ENCODE data around the gene CLOCK. TPM values are rescaled to one million over a fixed set of nuclear protein-coding genes. Genes with fewer than 3 reads are reported as not detected.
A peak's percentile ranks its signal among the peaks of the same experiment; 100 is the strongest.

The CLOCK gene
- total and polyA plus RNA-seq, 10 of the 15 experiments (the other 5 are each of a cell fraction or from before 2014, with no cell fraction given): 2.8 to 11.7 (median 10.4) TPM

DNA sequence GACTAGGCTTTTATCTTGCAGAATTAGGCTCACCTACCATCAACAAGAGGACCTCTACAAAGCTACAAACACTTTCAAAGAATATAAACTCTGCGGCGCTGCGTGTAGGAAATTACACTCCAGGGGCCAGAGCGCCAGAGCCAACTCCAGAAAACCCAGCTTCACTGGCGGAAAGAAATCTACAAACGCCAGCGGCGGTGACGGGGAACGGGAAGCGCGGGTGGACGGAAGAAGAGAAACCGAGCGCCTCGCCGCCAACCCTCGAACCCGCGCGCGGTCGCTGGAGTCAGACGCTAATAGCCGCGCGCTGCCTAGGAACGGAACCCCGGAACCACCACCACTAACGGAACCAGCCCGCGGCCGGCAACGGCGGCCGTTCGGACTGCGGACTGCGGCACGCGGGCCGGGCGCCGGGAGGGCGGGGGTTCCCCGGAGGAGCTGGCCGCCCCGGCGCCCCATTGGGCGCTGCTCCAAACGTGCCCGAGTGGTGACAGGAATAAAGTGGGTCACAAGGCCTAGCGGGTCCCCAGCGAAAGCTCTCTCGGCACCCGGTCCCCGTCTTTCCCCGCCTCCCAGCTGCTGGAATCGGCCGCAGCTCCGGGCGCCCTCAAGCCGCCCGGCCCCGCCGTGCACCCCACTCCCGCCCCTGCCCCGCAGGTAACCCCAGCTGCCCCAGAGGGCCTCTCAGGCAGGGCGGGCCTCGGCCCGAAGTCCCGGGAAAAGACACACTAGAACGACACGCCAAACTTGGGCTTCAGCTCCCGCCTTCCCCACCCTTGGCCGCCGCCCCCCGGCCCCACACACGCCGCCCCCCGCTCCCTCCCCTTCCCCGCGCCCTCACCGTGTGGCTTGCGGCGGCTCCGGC lies 836 bp downstream of the CLOCK start (continued):
- TF ChIP-seq, protein P1, sequence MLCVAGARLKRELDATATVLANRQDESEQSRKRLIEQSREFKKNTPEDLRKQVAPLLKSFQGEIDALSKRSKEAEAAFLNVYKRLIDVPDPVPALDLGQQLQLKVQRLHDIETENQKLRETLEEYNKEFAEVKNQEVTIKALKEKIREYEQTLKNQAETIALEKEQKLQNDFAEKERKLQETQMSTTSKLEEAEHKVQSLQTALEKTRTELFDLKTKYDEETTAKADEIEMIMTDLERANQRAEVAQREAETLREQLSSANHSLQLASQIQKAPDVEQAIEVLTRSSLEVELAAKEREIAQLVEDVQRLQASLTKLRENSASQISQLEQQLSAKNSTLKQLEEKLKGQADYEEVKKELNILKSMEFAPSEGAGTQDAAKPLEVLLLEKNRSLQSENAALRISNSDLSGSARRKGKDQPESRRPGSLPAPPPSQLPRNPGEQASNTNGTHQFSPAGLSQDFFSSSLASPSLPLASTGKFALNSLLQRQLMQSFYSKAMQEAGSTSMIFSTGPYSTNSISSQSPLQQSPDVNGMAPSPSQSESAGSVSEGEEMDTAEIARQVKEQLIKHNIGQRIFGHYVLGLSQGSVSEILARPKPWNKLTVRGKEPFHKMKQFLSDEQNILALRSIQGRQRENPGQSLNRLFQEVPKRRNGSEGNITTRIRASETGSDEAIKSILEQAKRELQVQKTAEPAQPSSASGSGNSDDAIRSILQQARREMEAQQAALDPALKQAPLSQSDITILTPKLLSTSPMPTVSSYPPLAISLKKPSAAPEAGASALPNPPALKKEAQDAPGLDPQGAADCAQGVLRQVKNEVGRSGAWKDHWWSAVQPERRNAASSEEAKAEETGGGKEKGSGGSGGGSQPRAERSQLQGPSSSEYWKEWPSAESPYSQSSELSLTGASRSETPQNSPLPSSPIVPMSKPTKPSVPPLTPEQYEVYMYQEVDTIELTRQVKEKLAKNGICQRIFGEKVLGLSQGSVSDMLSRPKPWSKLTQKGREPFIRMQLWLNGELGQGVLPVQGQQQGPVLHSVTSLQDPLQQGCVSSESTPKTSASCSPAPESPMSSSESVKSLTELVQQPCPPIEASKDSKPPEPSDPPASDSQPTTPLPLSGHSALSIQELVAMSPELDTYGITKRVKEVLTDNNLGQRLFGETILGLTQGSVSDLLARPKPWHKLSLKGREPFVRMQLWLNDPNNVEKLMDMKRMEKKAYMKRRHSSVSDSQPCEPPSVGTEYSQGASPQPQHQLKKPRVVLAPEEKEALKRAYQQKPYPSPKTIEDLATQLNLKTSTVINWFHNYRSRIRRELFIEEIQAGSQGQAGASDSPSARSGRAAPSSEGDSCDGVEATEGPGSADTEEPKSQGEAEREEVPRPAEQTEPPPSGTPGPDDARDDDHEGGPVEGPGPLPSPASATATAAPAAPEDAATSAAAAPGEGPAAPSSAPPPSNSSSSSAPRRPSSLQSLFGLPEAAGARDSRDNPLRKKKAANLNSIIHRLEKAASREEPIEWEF (IDR thresholded peaks at IDR 0.05; ENCODE audit: insufficient replicate concordance, low read depth, low read length): no peak
- TF ChIP-seq SPI1 (IDR thresholded peaks at IDR 0.05; ENCODE audit: borderline replicate concordance, insufficient read depth, low read depth, low read length) (no peak), EP300 (IDR thresholded peaks at IDR 0.05; ENCODE audit: borderline replicate concordance in 1 of 2, control insufficient read depth in 1 of 2, low read depth in 2 of 2, low read length in 2 of 2) (no peak; a peak in 1 of 4 replicates), ATF7 (IDR thresholded peaks at IDR 0.05; ENCODE audit: low read depth) (no peak), PML (IDR thresholded peaks at IDR 0.05; ENCODE audit: low read length) (peak; percentile 74), POLR2AphosphoS5 (IDR thresholded peaks at IDR 0.05; ENCODE audit: low read length) (peak; percentile 81), POLR2A (IDR thresholded peaks at IDR 0.05; ENCODE audit: low read depth, low read length) (peak; percentile 74), SREBF2 (IDR thresholded peaks at IDR 0.05; ENCODE audit: low read length) (no peak), ASH2L (IDR thresholded peaks at IDR 0.05; ENCODE audit: borderline replicate concordance, low read depth) (peak; percentile 51; the same call in 1 of the 2 replicates), NBN (IDR thresholded peaks at IDR 0.05) (peak; percentile 48; the same call in 1 of the 2 replicates), FOXM1 (IDR thresholded peaks at IDR 0.05; ENCODE audit: low read depth, low read length) (0 out of 2 replicates have a peak, but pooled peaks have one; percentile 32), JUNB (IDR thresholded peaks at IDR 0.05) (no peak), CEBPB (IDR thresholded peaks at IDR 0.05; ENCODE audit: borderline replicate concordance in 1 of 2, low read depth in 2 of 2, low read length in 2 of 2) (no peak), MEF2B (IDR thresholded peaks at IDR 0.05; ENCODE audit: partially characterized antibody, poor library complexity, severe bottlenecking) (no peak), RUNX3 (IDR thresholded peaks at IDR 0.05; ENCODE audit: low read length) (peak; percentile 48; the same call in 1 of the 2 replicates), CHD1 (IDR thresholded peaks at IDR 0.05; ENCODE audit: low read depth, low read length) (no peak), HDAC2 (IDR thresholded peaks at IDR 0.05) (no peak), LARP7 (IDR thresholded peaks at IDR 0.05) (peak; percentile 92), RFX5 (IDR thresholded peaks at IDR 0.05; ENCODE audit: low read depth, low read length) (no peak), RB1 (IDR thresholded peaks at IDR 0.05; ENCODE audit: borderline replicate concordance) (peak; percentile 89; the same call in 1 of the 2 replicates), TARDBP (IDR thresholded peaks at IDR 0.05; ENCODE audit: borderline replicate concordance) (no peak), IKZF1 (conservative IDR thresholded peaks at IDR 0.05) (peak; percentile 86)
- TF ChIP-seq, protein P2, sequence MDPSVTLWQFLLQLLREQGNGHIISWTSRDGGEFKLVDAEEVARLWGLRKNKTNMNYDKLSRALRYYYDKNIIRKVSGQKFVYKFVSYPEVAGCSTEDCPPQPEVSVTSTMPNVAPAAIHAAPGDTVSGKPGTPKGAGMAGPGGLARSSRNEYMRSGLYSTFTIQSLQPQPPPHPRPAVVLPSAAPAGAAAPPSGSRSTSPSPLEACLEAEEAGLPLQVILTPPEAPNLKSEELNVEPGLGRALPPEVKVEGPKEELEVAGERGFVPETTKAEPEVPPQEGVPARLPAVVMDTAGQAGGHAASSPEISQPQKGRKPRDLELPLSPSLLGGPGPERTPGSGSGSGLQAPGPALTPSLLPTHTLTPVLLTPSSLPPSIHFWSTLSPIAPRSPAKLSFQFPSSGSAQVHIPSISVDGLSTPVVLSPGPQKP (IDR thresholded peaks at IDR 0.05; ENCODE audit: low read depth, low read length): no peak
